ENCODE results near the gene TRMT61A. TPM values are rescaled to one million over a fixed set of nuclear protein-coding genes. Genes with fewer than 3 reads are reported as not detected.
"Not testable (repeated sequence)": the region's sequence is repeated elsewhere in the genome, so short reads cannot be mapped to it uniquely, and the experiment has no call there.

Gene TRMT61A
- polyA plus RNA-seq, 1 donor from 2014 or later = 12.6 TPM

DNA sequence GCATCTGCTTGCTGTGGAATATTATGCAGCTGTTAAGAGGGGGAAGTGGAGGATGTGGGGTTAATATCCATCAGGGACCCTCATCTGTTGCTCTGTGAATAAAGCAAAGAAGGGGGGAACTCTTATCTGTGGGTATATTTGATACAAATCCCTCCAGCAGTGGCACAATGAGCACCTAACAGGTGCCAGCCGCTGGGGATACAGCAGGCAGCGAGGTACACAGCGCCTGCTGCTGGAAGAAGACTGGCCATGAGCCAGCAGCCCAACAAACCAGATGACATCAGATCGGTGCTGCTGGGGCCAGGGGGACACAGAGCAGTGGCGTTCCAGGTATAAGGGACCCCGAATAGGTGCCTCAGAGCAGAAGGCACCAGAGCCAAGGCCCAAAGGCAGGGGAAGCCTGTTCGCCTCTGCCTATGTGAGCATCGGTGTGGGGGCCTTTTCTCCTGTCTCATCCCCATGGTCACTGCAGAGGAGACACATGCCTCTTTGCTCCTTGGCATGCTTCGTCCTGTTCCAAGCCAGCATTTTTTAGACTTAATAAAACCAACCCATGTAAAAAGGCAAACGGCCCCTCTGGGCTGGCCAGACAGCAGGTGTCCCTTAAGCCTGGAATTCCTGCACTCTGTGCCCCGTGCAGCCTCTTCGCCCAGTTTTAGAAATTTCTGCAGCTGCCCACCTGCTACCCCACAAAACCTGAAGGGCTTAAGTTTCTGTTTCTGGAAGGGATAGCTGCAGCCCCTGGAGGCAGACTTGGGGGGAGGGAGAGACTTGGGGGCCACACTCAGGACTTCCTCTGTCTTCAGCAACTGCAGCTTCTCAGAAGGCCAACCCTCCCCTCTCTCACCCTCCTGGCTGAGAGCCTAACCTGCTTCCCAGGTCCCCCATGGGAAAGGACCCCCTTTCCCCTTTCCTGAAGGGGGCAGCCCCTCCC lies 4.7 kb upstream of the TRMT61A start:
- Mint-ChIP-seq H3K36me3 (no peaks in the 10 kb centered on the region), H3K4me1 (peaks cover 12 to 17% (median 16%) of the 10 kb centered on the region in 3 donors), H3K4me3 (peak overlapping the region in 3 of 4 donors; percentile 16 to 64 (median 52)), H3K27me3 (peaks cover 13% of the 10 kb centered on the region), H3K27ac (peak overlapping the region in 2 of 3 donors; percentile 28 to 90), H3K9me3 (no peaks in the 10 kb centered on the region)

DNA sequence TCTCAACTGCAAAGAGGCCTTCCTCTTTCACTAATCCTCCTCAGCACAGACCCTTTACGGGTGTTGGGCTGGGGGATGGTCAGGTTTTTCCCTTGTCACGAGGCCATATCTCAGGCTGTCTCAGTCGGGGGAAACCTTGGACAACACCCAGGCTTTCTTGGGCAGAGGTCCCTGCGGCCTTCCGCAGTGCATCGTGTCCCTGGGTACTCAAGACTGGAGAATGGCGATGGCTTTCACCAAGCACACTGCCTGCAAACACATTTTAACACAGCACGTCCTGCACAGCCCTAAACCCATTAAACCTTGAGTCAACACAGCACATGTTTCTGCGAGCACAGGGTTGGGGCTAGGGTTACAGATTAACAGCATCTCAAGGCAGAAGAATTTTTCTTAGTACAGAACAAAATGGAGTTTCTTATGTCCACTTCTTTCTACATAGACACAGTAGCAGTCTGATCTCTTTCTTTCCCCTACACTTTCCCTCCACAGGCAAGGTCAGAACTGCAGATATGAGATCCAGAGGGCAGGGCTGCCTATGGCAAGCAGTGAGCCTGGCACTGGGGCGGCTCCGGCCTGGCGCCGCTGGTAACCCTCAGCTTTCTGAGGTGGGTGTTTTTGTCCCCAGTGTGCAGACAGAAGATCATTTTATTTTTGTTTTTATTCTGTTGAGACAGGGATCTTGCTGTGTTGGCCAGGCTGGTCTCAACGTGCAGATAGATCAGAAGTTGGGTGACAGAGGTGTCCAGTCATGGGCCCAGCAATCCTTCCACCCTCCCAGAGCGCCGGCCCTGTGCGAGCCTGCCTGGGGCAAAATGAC lies 3.4 kb upstream of the TRMT61A start:
- H3K9me3 Mint-ChIP-seq, H3K36me3 Mint-ChIP-seq, H3K27me3 Mint-ChIP-seq: not testable (repeated sequence)
- peak overlapping the region in 1 of 3 donors; percentile 71 for H3K27ac Mint-ChIP-seq
- peak overlapping the region in 1 of 4 donors; percentile 13 for H3K4me3 Mint-ChIP-seq
- peaks cover 19 to 29% (median 25%) of the 10 kb centered on the region in 3 donors for H3K4me1 Mint-ChIP-seq

DNA sequence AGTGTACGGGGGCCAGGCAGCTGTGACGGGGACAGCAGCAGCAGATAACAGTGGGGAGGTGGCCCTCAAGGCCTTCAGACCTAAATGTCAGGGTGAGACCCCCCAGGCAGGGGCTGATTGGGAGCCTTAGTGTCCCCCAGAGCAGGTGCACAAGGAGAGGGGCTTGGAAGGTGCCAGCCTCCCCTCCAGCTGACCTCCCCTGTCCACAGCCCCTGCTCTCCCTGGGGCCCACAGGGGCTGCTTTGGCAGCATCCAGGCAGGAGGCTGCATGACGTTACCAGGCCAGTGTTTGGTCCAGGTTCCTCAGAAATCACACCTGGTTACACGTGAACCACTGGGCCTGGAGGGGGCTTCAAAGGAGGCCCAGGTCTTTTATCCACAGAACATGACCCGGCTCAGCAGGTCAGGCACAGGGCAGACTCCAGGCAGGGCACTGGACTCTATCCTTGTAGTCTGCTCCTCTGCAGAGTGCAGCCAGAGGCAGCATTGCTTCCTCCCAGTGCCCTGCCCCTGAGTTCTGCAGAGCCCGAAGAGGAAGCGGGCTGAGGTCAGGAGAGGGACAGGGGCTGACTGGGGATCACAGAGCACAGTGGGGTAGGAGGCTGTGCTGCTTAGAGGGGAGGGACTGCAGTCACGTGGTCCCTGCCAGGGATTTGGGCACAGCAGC lies 2.6 kb upstream of the TRMT61A start:
- H3K4me1 Mint-ChIP-seq = peaks cover 19 to 29% (median 26%) of the 10 kb centered on the region in 3 donors
- H3K27me3 Mint-ChIP-seq = peaks cover 4% of the 10 kb centered on the region
- no peaks in the 10 kb centered on the region for H3K9me3 Mint-ChIP-seq
- H3K27ac Mint-ChIP-seq = peak overlapping the region in 1 of 3 donors; percentile 71
- no peaks in the 10 kb centered on the region for H3K36me3 Mint-ChIP-seq
- H3K4me3 Mint-ChIP-seq = peak overlapping the region in 1 of 4 donors; percentile 13

DNA sequence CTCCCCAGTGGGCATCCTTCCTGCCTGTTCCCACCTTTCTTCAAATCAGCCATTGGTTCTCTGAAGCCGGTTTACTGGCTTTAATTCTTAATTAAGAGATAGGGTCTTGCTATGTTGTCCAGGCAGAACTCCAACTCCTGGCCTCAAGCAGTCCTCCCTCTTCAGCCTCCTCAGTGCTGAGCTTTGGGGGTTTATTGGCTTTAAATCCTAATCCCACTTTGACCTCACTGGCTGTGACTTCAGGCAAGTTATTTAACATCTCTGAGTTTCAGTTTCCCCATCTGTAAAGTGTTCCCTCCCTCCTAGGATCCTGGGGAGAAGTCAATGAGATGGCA lies 2.1 kb upstream of the TRMT61A start:
- Mint-ChIP-seq H3K4me1 (peaks cover 20 to 29% (median 26%) of the 10 kb centered on the region in 3 donors), H3K9me3 (no peaks in the 10 kb centered on the region), H3K27ac (peak overlapping the region in 2 of 3 donors; percentile 85 to 94), H3K27me3 (peaks cover 4% of the 10 kb centered on the region), H3K36me3 (no peaks in the 10 kb centered on the region), H3K4me3 (peak overlapping the region in 2 of 4 donors; percentile 72 to 86)

DNA sequence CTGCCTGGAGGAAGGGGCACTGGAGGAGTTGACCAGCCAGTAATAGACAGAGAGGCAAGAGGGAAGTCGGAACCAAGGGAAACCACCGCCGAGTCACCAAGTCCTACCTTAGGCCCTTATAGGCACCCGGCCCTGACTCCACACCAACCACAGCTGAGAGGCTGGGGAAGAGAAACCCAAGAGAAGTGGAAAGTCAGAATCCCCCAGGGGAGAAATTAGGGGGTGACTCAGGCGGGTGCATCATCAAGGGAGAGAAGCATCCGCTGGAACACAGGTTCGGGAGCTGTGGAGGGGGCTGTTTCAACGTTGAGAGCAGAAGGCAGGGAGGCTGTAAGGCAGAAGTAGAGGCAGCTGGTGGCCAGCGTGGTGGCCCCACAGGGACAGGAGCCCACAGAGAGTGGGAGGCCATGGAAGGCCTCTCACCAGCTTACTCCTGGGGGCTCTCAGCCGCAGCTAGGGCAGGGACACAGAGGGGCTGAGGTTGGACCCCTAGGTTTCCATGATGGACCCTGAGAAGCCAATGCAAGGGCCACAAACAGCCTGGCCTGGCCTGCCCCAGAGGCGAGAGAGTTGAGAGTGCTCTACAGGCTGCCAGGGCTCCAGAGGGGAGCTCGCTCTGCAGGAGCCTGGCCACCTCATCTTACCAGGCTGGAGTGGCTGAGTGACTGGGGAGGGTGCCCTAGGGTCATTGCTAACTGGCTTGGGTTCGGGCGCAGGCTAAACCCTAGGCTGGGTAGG lies 1.4 kb upstream of the TRMT61A start:
- Mint-ChIP-seq H3K4me3 (peak overlapping the region; percentile 35 to 86 (median 75)), H3K27ac (peak overlapping the region; percentile 85 to 96 (median 94)), H3K27me3 (peaks cover 3% of the 10 kb centered on the region), H3K36me3 (no peaks in the 10 kb centered on the region), H3K4me1 (peaks cover 20 to 29% (median 26%) of the 10 kb centered on the region in 3 donors), H3K9me3 (no peaks in the 10 kb centered on the region)

DNA sequence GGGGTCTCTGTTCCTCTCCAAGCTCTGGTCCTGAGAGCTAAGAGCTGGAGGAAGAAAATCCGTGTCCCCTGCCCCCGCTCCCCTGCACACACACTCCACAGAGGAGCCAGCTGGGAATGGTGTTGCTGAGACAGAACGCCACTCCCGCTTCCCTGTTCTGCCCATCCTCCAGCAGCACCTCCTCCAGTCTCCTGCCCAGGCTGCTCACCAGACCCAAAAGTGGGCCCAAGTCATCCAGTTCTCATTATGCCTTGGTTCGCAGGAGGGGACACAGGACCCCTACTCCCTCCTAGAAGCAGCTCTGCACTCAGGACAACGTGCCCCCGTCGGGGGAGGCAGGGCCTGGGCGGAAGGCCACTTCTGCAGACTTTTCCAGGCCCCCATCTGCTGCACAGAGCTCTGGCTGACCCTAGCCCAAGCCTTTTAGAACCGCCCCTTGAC lies 830 bp upstream of the TRMT61A start:
- Mint-ChIP-seq H3K4me1 (peaks cover 20 to 29% (median 26%) of the 10 kb centered on the region in 3 donors), H3K27me3 (peaks cover 3% of the 10 kb centered on the region), H3K4me3 (peak overlapping the region; percentile 86 to 96 (median 92)), H3K27ac (peak overlapping the region; percentile 85 to 94 (median 94)), H3K36me3 (no peaks in the 10 kb centered on the region), H3K9me3 (no peaks in the 10 kb centered on the region)

DNA sequence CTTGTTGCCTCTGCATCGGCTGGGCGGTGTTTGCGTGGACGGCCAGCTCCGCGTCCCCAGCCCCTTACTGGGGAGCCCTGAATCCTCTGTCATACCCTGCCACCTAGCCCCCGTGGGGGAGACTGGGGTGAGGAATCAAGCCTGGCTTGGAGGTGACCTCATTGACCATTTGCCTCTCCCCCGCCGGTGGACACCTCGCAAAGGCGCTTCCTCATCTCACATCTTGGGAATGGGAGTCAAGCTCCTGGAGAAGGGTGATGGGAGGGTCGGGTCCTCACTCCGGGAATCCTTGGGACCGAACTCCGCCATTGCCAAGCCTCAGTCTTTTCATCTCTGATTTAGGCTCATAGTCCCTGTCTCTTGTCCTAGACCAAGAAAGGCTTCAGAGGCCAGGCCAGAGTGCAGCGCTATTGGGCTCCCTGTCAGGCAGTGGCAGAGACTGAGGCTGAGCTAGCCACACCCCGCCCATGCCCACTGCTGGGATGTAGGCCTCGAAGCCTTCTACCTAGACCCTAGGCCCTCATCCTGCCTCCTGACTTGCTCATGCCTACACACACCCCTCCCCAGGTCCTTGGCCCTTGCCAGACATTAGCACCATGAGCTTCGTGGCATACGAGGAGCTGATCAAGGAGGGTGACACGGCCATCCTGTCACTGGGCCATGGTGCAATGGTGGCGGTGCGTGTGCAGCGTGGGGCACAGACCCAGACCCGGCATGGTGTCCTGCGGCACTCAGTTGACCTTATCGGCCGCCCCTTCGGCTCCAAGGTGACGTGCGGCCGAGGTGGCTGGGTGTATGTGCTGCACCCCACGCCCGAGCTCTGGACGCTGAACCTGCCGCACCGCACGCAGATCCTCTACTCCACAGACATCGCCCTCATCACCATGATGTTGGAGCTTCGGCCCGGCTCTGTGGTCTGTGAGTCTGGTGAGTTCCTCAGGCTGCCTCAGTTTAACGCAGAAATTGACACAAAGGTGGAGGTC lies 678 bp downstream of the TRMT61A start:
- peaks cover 20 to 26% (median 20%) of the 10 kb centered on the region in 3 donors for H3K4me1 Mint-ChIP-seq
- no peaks in the 10 kb centered on the region for H3K27me3 Mint-ChIP-seq
- no peaks in the 10 kb centered on the region for H3K9me3 Mint-ChIP-seq
- H3K36me3 Mint-ChIP-seq = no peaks in the 10 kb centered on the region
- peak overlapping the region; percentile 86 to 96 (median 92) for H3K4me3 Mint-ChIP-seq
- H3K27ac Mint-ChIP-seq = peak overlapping the region; percentile 85 to 97 (median 94)

DNA sequence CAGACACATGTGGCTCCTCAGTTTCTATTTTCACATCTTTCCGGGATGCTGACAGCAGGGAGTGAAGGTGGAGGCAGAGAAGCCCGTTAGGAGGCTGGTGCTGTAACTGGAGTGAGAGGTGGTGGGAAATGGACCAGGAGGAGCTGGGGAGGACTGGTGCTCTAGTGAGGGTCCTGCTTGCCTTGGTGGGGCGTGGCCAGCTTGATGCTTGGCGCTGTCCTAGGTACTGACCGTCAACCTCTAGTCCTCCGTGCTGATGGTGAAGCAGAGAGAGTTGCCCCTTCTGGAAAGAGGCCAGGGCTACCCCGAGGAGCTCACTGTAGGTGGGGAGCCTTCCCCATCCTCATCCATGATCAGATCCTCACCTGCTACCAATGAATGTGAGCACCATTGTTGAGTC lies 1.4 kb downstream of the TRMT61A start:
- H3K4me3 Mint-ChIP-seq = peak overlapping the region; percentile 80 to 95 (median 88)
- no peaks in the 10 kb centered on the region for H3K27me3 Mint-ChIP-seq
- peak overlapping the region in 2 of 3 donors; percentile 46 to 94 for H3K27ac Mint-ChIP-seq
- H3K4me1 Mint-ChIP-seq = peaks cover 20 to 26% (median 20%) of the 10 kb centered on the region in 3 donors
- H3K9me3 Mint-ChIP-seq = no peaks in the 10 kb centered on the region
- H3K36me3 Mint-ChIP-seq = no peaks in the 10 kb centered on the region

DNA sequence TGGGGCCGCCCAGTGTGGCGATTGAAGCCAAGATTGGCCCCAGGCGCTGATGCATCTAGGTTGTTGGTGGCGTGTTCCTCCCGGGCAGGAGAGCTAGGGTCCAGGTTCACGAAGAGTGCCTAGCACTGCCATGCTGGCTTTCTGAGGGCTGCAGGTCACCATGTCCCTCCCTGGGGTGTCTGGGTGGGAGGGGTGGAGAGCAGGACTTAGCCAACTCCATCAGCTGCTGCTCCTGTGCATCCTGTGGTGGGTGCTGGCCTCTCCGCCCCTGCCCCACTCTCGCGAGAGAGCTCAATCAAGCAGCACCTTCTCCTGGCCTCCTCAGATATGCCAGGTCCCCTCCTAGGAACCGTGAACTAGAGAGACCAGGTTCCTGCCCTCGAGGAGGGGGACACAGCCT lies 1.8 kb downstream of the TRMT61A start:
- Mint-ChIP-seq H3K27ac (peak overlapping the region in 1 of 3 donors; percentile 94), H3K27me3 (no peaks in the 10 kb centered on the region), H3K4me1 (peaks cover 20 to 26% (median 20%) of the 10 kb centered on the region in 3 donors), H3K9me3 (no peaks in the 10 kb centered on the region), H3K36me3 (no peaks in the 10 kb centered on the region), H3K4me3 (peak overlapping the region in 1 of 4 donors; percentile 86)

DNA sequence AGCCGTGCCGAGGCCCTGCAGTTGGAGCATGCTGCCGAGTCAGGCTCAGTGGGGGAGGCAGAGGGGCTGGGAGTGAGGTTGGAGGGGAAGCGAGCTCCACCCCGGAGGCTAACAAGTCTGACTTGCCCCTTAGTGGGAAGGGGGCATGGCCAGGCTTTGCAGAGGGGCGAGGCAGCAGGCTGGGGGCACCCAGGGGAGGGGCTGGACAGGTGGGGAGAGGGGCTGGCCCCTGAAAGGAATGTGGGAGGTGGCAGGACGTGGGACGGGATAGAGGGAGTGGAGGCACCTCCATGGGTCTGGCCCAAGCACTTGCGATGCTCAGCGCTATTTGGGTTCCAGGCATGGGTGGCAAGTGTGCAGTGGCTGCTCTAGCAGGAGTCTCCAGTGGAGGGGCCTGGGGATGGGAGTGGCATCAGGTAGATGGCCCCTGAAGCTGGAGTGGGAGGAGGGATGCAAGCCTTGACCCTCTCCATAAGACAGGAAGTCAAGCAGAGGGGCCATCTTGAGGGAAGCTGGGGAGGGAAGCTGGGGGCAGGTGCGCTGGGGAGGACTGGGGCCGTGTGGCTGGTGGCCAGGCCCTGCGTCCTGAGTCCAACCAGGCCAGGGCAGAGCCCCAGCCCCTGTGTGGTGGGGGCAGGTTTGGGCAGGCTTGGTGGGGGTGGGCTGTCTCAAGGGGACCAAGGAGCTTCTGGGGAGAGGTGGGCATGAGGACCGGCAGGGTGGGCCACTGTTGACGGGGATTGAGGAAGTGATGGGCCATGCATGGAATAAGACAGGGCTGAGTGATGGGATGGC lies 2.6 kb downstream of the TRMT61A start:
- H3K27me3 Mint-ChIP-seq = no peaks in the 10 kb centered on the region
- no peaks in the 10 kb centered on the region for H3K9me3 Mint-ChIP-seq
- H3K27ac Mint-ChIP-seq = peak overlapping the region in 1 of 3 donors; percentile 65
- no peaks in the 10 kb centered on the region for H3K36me3 Mint-ChIP-seq
- H3K4me1 Mint-ChIP-seq = peaks cover 20 to 26% (median 20%) of the 10 kb centered on the region in 3 donors
- H3K4me3 Mint-ChIP-seq = peak overlapping the region in 2 of 4 donors; percentile 11 to 17

DNA sequence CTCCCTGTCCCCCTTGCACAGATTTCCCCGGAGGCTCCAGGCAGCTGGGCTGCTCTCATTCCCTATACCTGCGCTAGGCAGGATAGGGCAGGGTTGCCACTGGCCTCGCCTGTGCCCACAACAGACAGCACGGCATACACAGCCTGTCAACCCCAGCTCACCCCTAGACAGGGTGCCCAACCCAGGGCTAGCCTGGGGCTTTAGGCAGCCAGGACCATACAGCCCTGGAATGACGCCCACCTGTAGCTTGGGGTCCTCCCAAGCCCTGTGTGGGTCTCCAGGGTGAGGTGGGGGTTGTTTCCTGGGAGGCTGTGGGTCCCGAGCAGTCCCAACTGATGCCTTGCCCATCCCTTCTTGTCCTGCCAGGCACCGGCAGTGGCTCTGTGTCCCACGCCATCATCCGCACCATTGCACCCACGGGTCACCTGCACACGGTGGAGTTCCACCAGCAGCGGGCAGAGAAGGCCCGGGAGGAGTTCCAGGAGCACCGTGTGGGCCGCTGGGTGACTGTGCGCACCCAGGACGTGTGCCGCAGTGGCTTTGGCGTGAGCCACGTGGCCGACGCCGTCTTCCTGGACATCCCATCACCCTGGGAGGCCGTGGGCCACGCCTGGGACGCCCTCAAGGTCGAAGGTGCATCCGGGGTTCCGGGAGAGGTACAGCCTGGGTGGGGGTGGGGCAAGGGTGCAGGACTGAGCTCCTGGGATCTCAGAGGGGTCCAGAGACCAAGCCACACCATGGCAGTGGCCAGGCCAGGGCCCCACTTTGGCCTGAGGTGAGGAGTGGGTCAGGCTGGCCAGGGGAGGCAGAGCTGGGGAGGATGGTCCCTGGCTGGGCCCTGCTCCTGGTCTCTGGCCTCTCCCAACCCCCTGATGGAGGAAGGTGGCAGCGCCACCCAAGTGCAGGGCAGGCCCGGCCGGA lies 3.5 kb downstream of the TRMT61A start:
- H3K9me3 Mint-ChIP-seq = no peaks in the 10 kb centered on the region
- H3K4me3 Mint-ChIP-seq = peak overlapping the region in 1 of 4 donors; percentile 11
- H3K27me3 Mint-ChIP-seq = no peaks in the 10 kb centered on the region
- peaks cover 14 to 20% (median 14%) of the 10 kb centered on the region in 3 donors for H3K4me1 Mint-ChIP-seq
- no peaks in the 10 kb centered on the region for H3K36me3 Mint-ChIP-seq
- H3K27ac Mint-ChIP-seq = peak overlapping the region in 1 of 3 donors; percentile 65
